T-helper 2 cell treated with Interferon-gamma antibody and Interleukin-4, amounts not matched to agents 100 ng/mL and 5 ng/mL, for 36 hours (primary cell): ENCODE results near the gene MRPL39. TPM values are rescaled to one million over a fixed set of nuclear protein-coding genes. Genes with fewer than 3 reads are reported as not detected.

ENCODE experiments used
- intact Hi-C: fragments of 100-400 bp; cut with micrococcal nuclease; formaldehyde crosslinking; loops from one replicate; pipeline ENCODE4 v1.15.1; 2023
- total RNA-seq: library from RNA; stranded (reverse); gene quantifications from 2 replicates; pipeline ENCODE4 v1.2.3, GENCODE V29; 2022

The MRPL39 gene
- total RNA-seq, 1 donor from 2014 or later, result 33.6 TPM

- intact Hi-C loops, result no loop called here
These were observed 37.6 kb downstream of the MRPL39 start for GRCh38 chr21:25569711-25570110.

- intact Hi-C loops, result no loop called here
These were observed 38.2 kb downstream of the MRPL39 start for GRCh38 chr21:25569084-25569483.

- intact Hi-C loops, result no loop called here
These were observed 39.0 kb downstream of the MRPL39 start for GRCh38 chr21:25568246-25568645.

GRCh38 chr21:25567472-25567871 is 39.8 kb downstream of the MRPL39 start:
- intact Hi-C loops, result no loop called here

GRCh38 chr21:25566645-25567044 is 40.6 kb downstream of the MRPL39 start:
- intact Hi-C loops, result no loop called here

GRCh38 chr21:25565272-25566211 is 41.7 kb downstream of the MRPL39 start:
- intact Hi-C loops, result no loop called here

- intact Hi-C loops, result no loop called here
These were observed 42.8 kb downstream of the MRPL39 start for GRCh38 chr21:25564349-25564948.

GRCh38 chr21:25563361-25564116 is 43.7 kb downstream of the MRPL39 start:
- intact Hi-C loops, result loop anchor here (1.0 to 2.0 kb wide), 3 partner anchors 44 to 171 kb away; partner anchors contain the start of genes ATP5PF, GABPA and MRPL39

- intact Hi-C loops, result loop anchor here (1.0 to 2.0 kb wide), 6 partner anchors 11 to 172 kb away; partner anchors contain the start of genes ATP5PF, GABPA and MRPL39
These were observed 44.6 kb downstream of the MRPL39 start for GRCh38 chr21:25562660-25563059.

- intact Hi-C loops, result loop anchor here (1.0 to 2.0 kb wide), 6 partner anchors 11 to 173 kb away; partner anchors contain the start of genes ATP5PF and GABPA
These were observed 45.3 kb downstream of the MRPL39 start for GRCh38 chr21:25561668-25562641.

GRCh38 chr21:25560891-25561290 is 46.4 kb downstream of the MRPL39 start:
- intact Hi-C loops, result loop anchor here (2.0 kb wide), 1 partner anchor 50 kb away; no protein-coding TSS in a partner anchor

- intact Hi-C loops, result loop anchor here (2.0 kb wide), 1 partner anchor 49 kb away; no protein-coding TSS in a partner anchor
These were observed 47.0 kb downstream of the MRPL39 start for GRCh38 chr21:25560271-25560685.

- intact Hi-C loops, result loop anchor here (2.0 kb wide), 1 partner anchor 49 kb away; no protein-coding TSS in a partner anchor
These were observed 47.5 kb downstream of the MRPL39 start for GRCh38 chr21:25559746-25560145.

GRCh38 chr21:25558123-25558522 is 49.2 kb downstream of the MRPL39 start:
- intact Hi-C loops, result no loop called here

GRCh38 chr21:25557180-25557579 is 50.1 kb downstream of the MRPL39 start:
- intact Hi-C loops, result no loop called here

GRCh38 chr21:25556091-25556490 is 51.2 kb downstream of the MRPL39 start:
- intact Hi-C loops, result no loop called here

- intact Hi-C loops, result no loop called here
These were observed 51.8 kb downstream of the MRPL39 start for GRCh38 chr21:25555492-25555891.

GRCh38 chr21:25552856-25553255 is 54.4 kb downstream of the MRPL39 start:
- intact Hi-C loops, result no loop called here

- intact Hi-C loops, result no loop called here
These were observed 55.7 kb downstream of the MRPL39 start for GRCh38 chr21:25551569-25551968.
